Lower lobe of right lung (tissue), 2 donors: ENCODE results near the gene HENMT1. TPM values are rescaled to one million over a fixed set of nuclear protein-coding genes. Genes with fewer than 3 reads are reported as not detected.
"Not testable (repeated sequence)": the region's sequence is repeated elsewhere in the genome, so short reads cannot be mapped to it uniquely, and the experiment has no call there.

Experiments
- ATAC-seq, 2 donors: fragments of 200-7000 bp; cut with Tn5 transposase; one replicate each; pipeline ENCODE4 v1.9.1; 2020 to 2022; ENCODE audit warnings: mild to moderate bottlenecking in 2 of 2, moderate library complexity in 2 of 2
- DNase-seq: peaks from one replicate; pipeline ENCODE4 v3.0.0-alpha.2; 2020
- H3K27ac ChIP-seq: fragments of 200-600 bp; one replicate; pipeline ENCODE4 v1.8.0; 2022
- H3K27me3 ChIP-seq: fragments of 200-600 bp; one replicate; pipeline ENCODE4 v1.8.0; 2022; ENCODE audit warnings: low read depth
- H3K36me3 ChIP-seq: fragments of 200-600 bp; one replicate; pipeline ENCODE4 v1.8.0; 2022; ENCODE audit warnings: mild to moderate bottlenecking
- H3K4me1 ChIP-seq: fragments of 200-600 bp; one replicate; pipeline ENCODE4 v1.8.0; 2022
- H3K4me3 ChIP-seq: fragments of 200-600 bp; one replicate; pipeline ENCODE4 v1.8.0; 2022; ENCODE audit warnings: mild to moderate bottlenecking
- H3K9me3 ChIP-seq: fragments of 200-600 bp; one replicate; pipeline ENCODE4 v1.8.0; 2022
- CTCF ChIP-seq: fragments of 200-600 bp; IDR thresholded peaks from one replicate; pipeline ENCODE4 v1.8.0; 2022; ENCODE audit warnings: antibody characterized with exemption, mild to moderate bottlenecking
- intact Hi-C: fragments of 100-400 bp; cut with DNase I; formaldehyde crosslinking; loops from one replicate; pipeline ENCODE4 v1.11.0; 2022
- total RNA-seq: library from RNA; stranded (reverse); fragmentation: NEBNext Ultra II Directional; extraction: Animal tissue kit (Norgen Biotek cat#: 25700); gene quantifications from one replicate; pipeline ENCODE4 v1.2.1, GENCODE V29; 2021
- donor health status: DM: no; HTN: yes; CAD: no; lungs with severe emphysema.

HENMT1 gene
- total RNA-seq, 1 donor from 2014 or later = 6.5 TPM

- Histone ChIP-seq H3K27me3 (no peaks in the 10 kb centered on the region), H3K9me3 (no peaks in the 10 kb centered on the region), H3K36me3 (peaks cover 32% of the 10 kb centered on the region), H3K4me1 (peaks cover 10% of the 10 kb centered on the region), H3K4me3 (no peak overlapping the region), H3K27ac (no peak overlapping the region)
- ATAC-seq (no peak), DNase-seq (no peak)
- TF ChIP-seq CTCF = no peak
- intact Hi-C loops = no loop called here
Observed at GRCh38 chr1:108703939-108704338, 43.0 kb upstream of the HENMT1 start.

GRCh38 chr1:108702109-108702508, 41.2 kb upstream of the HENMT1 start:
- peaks cover 50% of the 10 kb centered on the region for H3K36me3 ChIP-seq
- H3K4me1 ChIP-seq = peaks cover 10% of the 10 kb centered on the region
- H3K27me3 ChIP-seq, DNase-seq, H3K27ac ChIP-seq, ATAC-seq, intact Hi-C loops, H3K4me3 ChIP-seq, H3K9me3 ChIP-seq: not testable (repeated sequence)

GRCh38 chr1:108701176-108701849, 40.4 kb upstream of the HENMT1 start:
- intact Hi-C loops = no loop called here
- H3K27me3 ChIP-seq = no peaks in the 10 kb centered on the region
- peaks cover 58% of the 10 kb centered on the region for H3K36me3 ChIP-seq
- TF ChIP-seq CTCF = no peak
- peaks cover 10% of the 10 kb centered on the region for H3K4me1 ChIP-seq
- ATAC-seq (no peak), DNase-seq (no peak)
- no peaks in the 10 kb centered on the region for H3K9me3 ChIP-seq
- H3K4me3 ChIP-seq = no peak overlapping the region
- no peak overlapping the region for H3K27ac ChIP-seq

GRCh38 chr1:108699375-108700332, 38.8 kb upstream of the HENMT1 start:
- peak; percentile 63 to 66 for ATAC-seq
- Histone ChIP-seq H3K4me3 (no peak overlapping the region), H3K27ac (peak overlapping the region; percentile 26), H3K36me3 (peaks cover 69% of the 10 kb centered on the region), H3K9me3 (no peaks in the 10 kb centered on the region), H3K4me1 (peaks cover 21% of the 10 kb centered on the region), H3K27me3 (no peaks in the 10 kb centered on the region)
- no peak for DNase-seq
- intact Hi-C loops = no loop called here
- no peak for TF ChIP-seq CTCF

- Histone ChIP-seq H3K4me1 (peaks cover 32% of the 10 kb centered on the region), H3K36me3 (peaks cover 53% of the 10 kb centered on the region), H3K9me3 (no peaks in the 10 kb centered on the region), H3K27ac (no peak overlapping the region), H3K27me3 (no peaks in the 10 kb centered on the region), H3K4me3 (peak overlapping the region; percentile 75)
- DNase-seq (no peak), ATAC-seq (no peak)
- TF ChIP-seq CTCF = no peak
- intact Hi-C loops = no loop called here
Observed at GRCh38 chr1:108695535-108695934, 34.6 kb upstream of the HENMT1 start.
